A673 (cell line): Measurements from ENCODE around the gene MORC1.

Experiments used
- EZH2 ChIP-seq: fragments of 200-600 bp; sonication (generic); IDR thresholded peaks from 2 replicates; pipeline ENCODE4 v1.6.1; 2017; ENCODE audit warnings: borderline replicate concordance, low read depth, mild to moderate bottlenecking, mixed read lengths, antibody characterized with exemption, low read length; ENCODE audit not compliant: poor library complexity, severe bottlenecking
- TF ChIP-seq, protein P1 (sequence below): fragments of 300-800, 200-600 bp; sonication (generic); conservative IDR thresholded peaks from 2 replicates; pipeline ENCODE4 v1.5.1; 2017; ENCODE audit warnings: low read depth, mild to moderate bottlenecking, antibody characterized with exemption, low read length, moderate library complexity, mixed read lengths

GRCh38 chr3:109098079-109098644, 19.8 kb downstream of the MORC1 start:
- TF ChIP-seq, protein P1, sequence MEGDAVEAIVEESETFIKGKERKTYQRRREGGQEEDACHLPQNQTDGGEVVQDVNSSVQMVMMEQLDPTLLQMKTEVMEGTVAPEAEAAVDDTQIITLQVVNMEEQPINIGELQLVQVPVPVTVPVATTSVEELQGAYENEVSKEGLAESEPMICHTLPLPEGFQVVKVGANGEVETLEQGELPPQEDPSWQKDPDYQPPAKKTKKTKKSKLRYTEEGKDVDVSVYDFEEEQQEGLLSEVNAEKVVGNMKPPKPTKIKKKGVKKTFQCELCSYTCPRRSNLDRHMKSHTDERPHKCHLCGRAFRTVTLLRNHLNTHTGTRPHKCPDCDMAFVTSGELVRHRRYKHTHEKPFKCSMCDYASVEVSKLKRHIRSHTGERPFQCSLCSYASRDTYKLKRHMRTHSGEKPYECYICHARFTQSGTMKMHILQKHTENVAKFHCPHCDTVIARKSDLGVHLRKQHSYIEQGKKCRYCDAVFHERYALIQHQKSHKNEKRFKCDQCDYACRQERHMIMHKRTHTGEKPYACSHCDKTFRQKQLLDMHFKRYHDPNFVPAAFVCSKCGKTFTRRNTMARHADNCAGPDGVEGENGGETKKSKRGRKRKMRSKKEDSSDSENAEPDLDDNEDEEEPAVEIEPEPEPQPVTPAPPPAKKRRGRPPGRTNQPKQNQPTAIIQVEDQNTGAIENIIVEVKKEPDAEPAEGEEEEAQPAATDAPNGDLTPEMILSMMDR = peak; percentile 44
- TF ChIP-seq EZH2 = no peak
